UCSD-AML1 (cell line): ENCODE measurements around the gene OARD1.

Source experiments
- DNase-seq: peaks from one replicate; lab custom pipeline; 2025; ENCODE audit not compliant: unreplicated experiment; lab: John Stamatoyannopoulos, UW

The OARD1 gene

GRCh38 chr6:41075651-41076626, 3.8 kb upstream of the OARD1 start:
- no peak for DNase-seq

- no peak for DNase-seq
Measured at GRCh38 chr6:41074692-41075436, 2.7 kb upstream of the OARD1 start.

- DNase-seq = no peak
Measured at GRCh38 chr6:41073968-41074691, 2.0 kb upstream of the OARD1 start.

GRCh38 chr6:41073203-41073967, 1.2 kb upstream of the OARD1 start:
- DNase-seq = peak; percentile 88

- peak; percentile 100 for DNase-seq
Measured at GRCh38 chr6:41072836-41073202, 663 bp upstream of the OARD1 start, which contains the start of gene NFYA. TSS of gene NFYA (plus strand) at chr6:41072974. CDS start at chr6:41079090, 6,116 bp downstream.

- no peak for DNase-seq
Measured at GRCh38 chr6:41071501-41071922, 644 bp downstream of the OARD1 start.

- DNase-seq = peak; percentile 47
Measured at GRCh38 chr6:41066867-41067304, 5.3 kb downstream of the OARD1 start.

- no peak for DNase-seq
Measured at GRCh38 chr6:41065550-41066026, 6.6 kb downstream of the OARD1 start.

- no peak for DNase-seq
Measured at GRCh38 chr6:41064841-41065240, 7.3 kb downstream of the OARD1 start.

GRCh38 chr6:41063884-41064285, 8.3 kb downstream of the OARD1 start:
- no peak for DNase-seq

- DNase-seq = no peak
Measured at GRCh38 chr6:41062056-41062455, 10.1 kb downstream of the OARD1 start.

- DNase-seq = no peak
Measured at GRCh38 chr6:41061196-41061726, 10.9 kb downstream of the OARD1 start.

GRCh38 chr6:41059556-41059955, 12.6 kb downstream of the OARD1 start:
- DNase-seq = no peak

GRCh38 chr6:41058783-41059181, 13.4 kb downstream of the OARD1 start:
- DNase-seq = no peak

- DNase-seq = no peak
Measured at GRCh38 chr6:41056768-41057490, 15.2 kb downstream of the OARD1 start.

GRCh38 chr6:41055149-41055548, 17.0 kb downstream of the OARD1 start:
- no peak for DNase-seq

GRCh38 chr6:41054511-41054910, 17.6 kb downstream of the OARD1 start:
- no peak for DNase-seq

- no peak for DNase-seq
Measured at GRCh38 chr6:41053041-41053440, 19.1 kb downstream of the OARD1 start, which contains the start of gene APOBEC2. TSS of gene APOBEC2 (plus strand) at chr6:41053202. CDS start at chr6:41053348, 146 bp downstream.

- DNase-seq = no peak
Measured at GRCh38 chr6:41051873-41052272, 20.3 kb downstream of the OARD1 start.
